Keratinocyte (primary cell): Measurements from ENCODE around the gene FBXO7. TPM values are rescaled to one million over a fixed set of nuclear protein-coding genes. Genes with fewer than 3 reads are reported as not detected.

Experiments used
- DNase-seq: peaks from one replicate; pipeline ENCODE4 v3.0.0-alpha.2; 2011; ENCODE audit warnings: low read depth, missing footprints, low spot score
- FAIRE-seq: peaks from 2 replicates; lab custom pipeline; 2011; peaks lifted over from hg19 to GRCh38; lab: Jason Lieb, UNC
- H2AFZ ChIP-seq: 2 replicates; pipeline ENCODE4 v1.6.0; 2012; ENCODE audit warnings: low read length, control low read depth, inconsistent platforms; ENCODE audit not compliant: control insufficient read depth
- H3K27ac ChIP-seq: 2 replicates; pipeline ENCODE4 v1.5.1; 2011; ENCODE audit warnings: low read length; ENCODE audit not compliant: control insufficient read depth, insufficient read depth
- H3K27me3 ChIP-seq: 3 replicates; pipeline ENCODE4 v1.6.0; 2011; ENCODE audit warnings: low read length; ENCODE audit not compliant: control insufficient read depth, insufficient read depth; ENCODE audit errors: extremely low read depth
- H3K36me3 ChIP-seq, 2 experiments: 2 replicates in 1 of 2; 3 replicates in 1 of 2; pipeline ENCODE4 v1.5.1; 2011; ENCODE audit warnings: low read length in 2 of 2, mild to moderate bottlenecking in 1 of 2; ENCODE audit not compliant: control insufficient read depth in 2 of 2, insufficient read depth in 2 of 2; ENCODE audit errors: extremely low read depth in 1 of 2
- H3K4me1 ChIP-seq: 3 replicates; pipeline ENCODE4 v1.5.1; 2011; ENCODE audit warnings: low read length; ENCODE audit not compliant: control insufficient read depth, insufficient read depth; ENCODE audit errors: extremely low read depth
- H3K4me2 ChIP-seq: 3 replicates; pipeline ENCODE4 v1.6.0; 2011; ENCODE audit warnings: low read depth, low read length; ENCODE audit not compliant: control insufficient read depth, insufficient read depth; ENCODE audit errors: extremely low read depth
- H3K4me3 ChIP-seq, 3 experiments: fragments of 200-600 bp in 1 of 3; sonication (generic) in 1 of 3; 2 replicates in 2 of 3; 3 replicates in 1 of 3; pipeline ENCODE4 v1.5.1; 2011 to 2016; ENCODE audit warnings: low read length in 3 of 3, mild to moderate bottlenecking in 3 of 3, control low read depth in 2 of 3, inconsistent platforms in 1 of 3, low read depth in 1 of 3, mixed read lengths in 1 of 3, mixed run types in 1 of 3, moderate library complexity in 1 of 3; ENCODE audit not compliant: control insufficient read depth in 2 of 3, insufficient read depth in 2 of 3; ENCODE audit errors: extremely low read depth in 1 of 3
- H3K79me2 ChIP-seq: 2 replicates; pipeline ENCODE4 v1.6.0; 2012; ENCODE audit warnings: low read length; ENCODE audit not compliant: control insufficient read depth, insufficient read depth
- H3K9ac ChIP-seq: 3 replicates; pipeline ENCODE4 v1.6.0; 2011; ENCODE audit warnings: low read length; ENCODE audit not compliant: control insufficient read depth, insufficient read depth; ENCODE audit errors: extremely low read depth
- H3K9me1 ChIP-seq: 3 replicates; pipeline ENCODE4 v1.6.0; 2011; ENCODE audit warnings: low read length; ENCODE audit not compliant: control insufficient read depth, insufficient read depth; ENCODE audit errors: extremely low read depth
- H3K9me3 ChIP-seq: 2 replicates; pipeline ENCODE4 v1.5.1; 2012; ENCODE audit warnings: low read depth, low read length; ENCODE audit not compliant: control insufficient read depth
- H4K20me1 ChIP-seq: 3 replicates; pipeline ENCODE4 v1.6.0; 2011; ENCODE audit warnings: low read length; ENCODE audit not compliant: control insufficient read depth, insufficient read depth; ENCODE audit errors: extremely low read depth
- CTCF ChIP-seq, 3 experiments: IDR thresholded peaks in 1 of 3; conservative IDR thresholded peaks in 1 of 3; optimal IDR thresholded peaks in 1 of 3; 2 replicates in 2 of 3; 3 replicates in 1 of 3; pipeline versions ENCODE3 to v1.5.1; 2011; ENCODE audit warnings: low read length in 3 of 3, mild to moderate bottlenecking in 3 of 3, moderate library complexity in 2 of 3, control low read depth in 1 of 3, inconsistent platforms in 1 of 3; ENCODE audit not compliant: insufficient read depth in 2 of 3; ENCODE audit errors: extremely low read depth in 1 of 3
- EZH2 ChIP-seq: IDR thresholded peaks from one replicate; pipeline ENCODE4 v1.6.1; 2012; ENCODE audit warnings: inconsistent platforms, mild to moderate bottlenecking, low read length, moderate library complexity
- dilution Hi-C: fragments of 300-500 bp; cut with MboI; formaldehyde crosslinking; loops from one replicate; pipeline ENCODE4 v1.7.0; 2020; ENCODE audit warnings: low sequenced_read_pairs; ENCODE audit not compliant: extremely low pct_ligation_motif_present
- polyA plus RNA-seq, 5 experiments: library from polyadenylated mRNA; depleted of rRNA in 3 of 5; stranded (reverse) in 3 of 5; stranded (forward) in 1 of 5; unstranded in 1 of 5; fragments of >200 nt; gene quantifications; 1 replicate in 1 of 5; 2 replicates in 3 of 5; 3 replicates in 1 of 5; pipeline versions ENCODE4 v1.2.1 to v1.2.3, GENCODE V29; 2011 to 2012; ENCODE audit warnings: missing spikeins in 2 of 5, low read depth in 1 of 5, low replicate concordance in 1 of 5

FBXO7 gene
- polyA plus RNA-seq, 1 donor (not counting 4 experiments of a cell fraction or from before 2014, with no cell fraction given): 106 TPM

- Histone ChIP-seq H3K9me3 (no peaks in the 10 kb centered on the region), H3K27ac (no peak overlapping the region), H3K4me3 (no peak overlapping the region), H3K4me2 (no peak overlapping the region), H3K36me3 (no peaks in the 10 kb centered on the region), H3K4me1 (no peaks in the 10 kb centered on the region), H3K9me1 (no peaks in the 10 kb centered on the region), H3K27me3 (peaks cover 3% of the 10 kb centered on the region), H3K9ac (no peak overlapping the region), H3K79me2 (no peaks in the 10 kb centered on the region), H2AFZ (no peak overlapping the region), H4K20me1 (no peaks in the 10 kb centered on the region)
- DNase-seq (no peak), FAIRE-seq (no peak)
- dilution Hi-C loops: no loop called here
- TF ChIP-seq CTCF (optimal IDR thresholded peaks at IDR 0.05 in 1 of 3, IDR thresholded peaks at IDR 0.05 in 1 of 3, conservative IDR thresholded peaks at IDR 0.05 in 1 of 3; ENCODE audit: extremely low read depth in 1 of 3, insufficient read depth in 2 of 3, low read length in 3 of 3) (no peak), EZH2 (no peak)
Measured at GRCh38 chr22:32539631-32540421, 65.2 kb downstream of the FBXO7 start.

GRCh38 chr22:32541481-32541880 is 66.9 kb downstream of the FBXO7 start:
- H3K27me3 ChIP-seq: peaks cover 3% of the 10 kb centered on the region
- no peak overlapping the region for H3K4me2 ChIP-seq
- no peaks in the 10 kb centered on the region for H3K79me2 ChIP-seq
- no peak overlapping the region for H3K27ac ChIP-seq
- DNase-seq (no peak), FAIRE-seq (no peak)
- H3K9ac ChIP-seq: no peak overlapping the region
- peaks cover 7% of the 10 kb centered on the region for H3K4me1 ChIP-seq
- H3K9me3 ChIP-seq: no peaks in the 10 kb centered on the region
- no peaks in the 10 kb centered on the region for H3K9me1 ChIP-seq
- H4K20me1 ChIP-seq: no peaks in the 10 kb centered on the region
- TF ChIP-seq EZH2 (no peak), CTCF (optimal IDR thresholded peaks at IDR 0.05 in 1 of 3, IDR thresholded peaks at IDR 0.05 in 1 of 3, conservative IDR thresholded peaks at IDR 0.05 in 1 of 3; ENCODE audit: extremely low read depth in 1 of 3, insufficient read depth in 2 of 3, low read length in 3 of 3) (no peak)
- H3K36me3 ChIP-seq: no peaks in the 10 kb centered on the region
- dilution Hi-C loops: no loop called here
- no peak overlapping the region for H2AFZ ChIP-seq
- no peak overlapping the region for H3K4me3 ChIP-seq
